ENCODE results near the gene HADHB. TPM values are rescaled to one million over a fixed set of nuclear protein-coding genes. Genes with fewer than 3 reads are reported as not detected.
"Not testable (repeated sequence)": the region's sequence is repeated elsewhere in the genome, so short reads cannot be mapped to it uniquely, and the experiment has no call there.

HADHB gene
- total and polyA plus RNA-seq, 7 donors, result 447 to 1,153 (median 616) TPM

- no peaks in the 10 kb centered on the region for H3K36me3 ChIP-seq (ENCODE audit: insufficient read depth in 1 of 2, low read depth in 1 of 2)
- TF ChIP-seq, protein P1, sequence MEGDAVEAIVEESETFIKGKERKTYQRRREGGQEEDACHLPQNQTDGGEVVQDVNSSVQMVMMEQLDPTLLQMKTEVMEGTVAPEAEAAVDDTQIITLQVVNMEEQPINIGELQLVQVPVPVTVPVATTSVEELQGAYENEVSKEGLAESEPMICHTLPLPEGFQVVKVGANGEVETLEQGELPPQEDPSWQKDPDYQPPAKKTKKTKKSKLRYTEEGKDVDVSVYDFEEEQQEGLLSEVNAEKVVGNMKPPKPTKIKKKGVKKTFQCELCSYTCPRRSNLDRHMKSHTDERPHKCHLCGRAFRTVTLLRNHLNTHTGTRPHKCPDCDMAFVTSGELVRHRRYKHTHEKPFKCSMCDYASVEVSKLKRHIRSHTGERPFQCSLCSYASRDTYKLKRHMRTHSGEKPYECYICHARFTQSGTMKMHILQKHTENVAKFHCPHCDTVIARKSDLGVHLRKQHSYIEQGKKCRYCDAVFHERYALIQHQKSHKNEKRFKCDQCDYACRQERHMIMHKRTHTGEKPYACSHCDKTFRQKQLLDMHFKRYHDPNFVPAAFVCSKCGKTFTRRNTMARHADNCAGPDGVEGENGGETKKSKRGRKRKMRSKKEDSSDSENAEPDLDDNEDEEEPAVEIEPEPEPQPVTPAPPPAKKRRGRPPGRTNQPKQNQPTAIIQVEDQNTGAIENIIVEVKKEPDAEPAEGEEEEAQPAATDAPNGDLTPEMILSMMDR (IDR thresholded peaks at IDR 0.05), result no peak
- peak overlapping the region; percentile 96 for H3K27ac ChIP-seq
- peaks cover 67% of the 10 kb centered on the region for H3K4me1 ChIP-seq
- peak overlapping the region; percentile 79 for H3K4me3 ChIP-seq
- ATAC-seq (no peak), DNase-seq (no peak)
- H3K27me3 ChIP-seq (ENCODE audit: insufficient read depth in 3 of 3, low read length in 2 of 3), result no peaks in the 10 kb centered on the region
- no peaks in the 10 kb centered on the region for H3K9me3 ChIP-seq
- WGBS, 3 donors, result 8 to 12% (median 8%) methylated on average over 3 of the region's 3 CpGs
- intact Hi-C loops (cut with DNase I), result no loop called here
Observed at GRCh38 chr2:26245810-26246209, 1.1 kb downstream of the HADHB start.

DNA sequence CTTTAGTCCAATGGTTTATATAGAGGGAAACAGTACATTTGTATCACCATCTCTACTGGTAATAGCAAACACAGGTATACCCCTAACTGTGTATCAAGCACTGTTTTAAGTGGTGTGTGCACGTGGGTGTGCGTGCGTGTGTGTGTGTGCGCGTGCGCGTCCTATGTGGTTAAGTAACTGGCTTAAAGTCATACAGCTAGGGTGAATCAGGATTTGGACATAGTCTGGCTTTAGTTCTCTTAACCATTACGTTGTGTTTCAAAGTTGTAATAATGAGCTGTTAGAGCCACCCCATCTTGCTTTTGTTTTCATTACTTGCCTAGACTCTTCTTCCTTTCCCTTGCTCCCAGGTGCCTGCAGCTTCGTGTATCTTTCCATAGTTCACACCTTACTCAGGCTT lies 2.1 kb downstream of the HADHB start:
- ATAC-seq (peak; percentile 48 to 63 (median 55)), DNase-seq (peak; percentile 57 to 82)
- Histone ChIP-seq H3K4me1 (peaks cover 69% of the 10 kb centered on the region), H3K4me3 (peak overlapping the region; percentile 79), H3K36me3 (ENCODE audit: insufficient read depth in 1 of 2, low read depth in 1 of 2) (no peaks in the 10 kb centered on the region), H3K27me3 (ENCODE audit: insufficient read depth in 3 of 3, low read length in 2 of 3) (no peaks in the 10 kb centered on the region), H3K9me3 (no peaks in the 10 kb centered on the region), H3K27ac (peak overlapping the region; percentile 96)
- WGBS, 3 donors, result 48 to 66% (median 55%) methylated on average over 9 of the region's 9 CpGs
- intact Hi-C loops (cut with DNase I), result no loop called here
- TF ChIP-seq, protein P1 (IDR thresholded peaks at IDR 0.05), result no peak

DNA sequence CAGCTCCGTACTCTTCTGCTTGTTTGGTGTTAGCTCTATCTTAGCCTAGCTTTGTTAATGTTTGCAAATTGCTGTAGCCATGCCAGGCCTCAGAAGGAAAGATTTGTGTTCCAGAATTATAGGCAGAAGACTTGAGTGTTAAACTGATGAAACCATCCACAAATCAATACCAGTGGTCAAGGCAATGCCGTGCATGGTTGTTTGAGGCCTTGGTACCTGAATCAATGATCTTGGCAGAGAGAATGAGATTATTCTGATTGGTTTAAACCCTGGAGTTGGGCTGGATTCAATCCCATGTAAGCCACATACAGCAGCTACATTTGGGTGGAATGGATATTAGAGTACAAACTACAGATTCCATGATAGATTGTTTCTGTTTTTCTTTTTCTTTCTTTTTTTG lies 4.9 kb downstream of the HADHB start:
- Histone ChIP-seq H3K27ac (peak overlapping the region; percentile 80), H3K4me3 (no peak overlapping the region), H3K36me3 (ENCODE audit: insufficient read depth in 1 of 2, low read depth in 1 of 2) (peaks cover 0 to 5% of the 10 kb centered on the region in 2 donors), H3K9me3 (no peaks in the 10 kb centered on the region), H3K4me1 (peaks cover 71% of the 10 kb centered on the region), H3K27me3 (ENCODE audit: insufficient read depth in 3 of 3, low read length in 2 of 3) (no peaks in the 10 kb centered on the region)
- DNase-seq (no peak), ATAC-seq (no peak)
- intact Hi-C loops (cut with DNase I), result no loop called here
- TF ChIP-seq, protein P1 (IDR thresholded peaks at IDR 0.05), result no peak
- 55 to 70% (median 60%) methylated on average over 2 of the region's 2 CpGs for WGBS, 3 donors

GRCh38 chr2:26251893-26252292 lies 7.2 kb downstream of the HADHB start:
- WGBS, 3 donors, result 19 to 35% (median 22%) methylated on average over 3 of the region's 3 CpGs
- Histone ChIP-seq H3K36me3 (ENCODE audit: insufficient read depth in 1 of 2, low read depth in 1 of 2) (peaks cover 0 to 24% of the 10 kb centered on the region in 2 donors), H3K4me3 (no peak overlapping the region), H3K27me3 (ENCODE audit: insufficient read depth in 3 of 3, low read length in 2 of 3) (no peaks in the 10 kb centered on the region), H3K27ac (peak overlapping the region; percentile 80), H3K4me1 (peaks cover 75% of the 10 kb centered on the region), H3K9me3 (no peaks in the 10 kb centered on the region)
- intact Hi-C loops (cut with DNase I), result no loop called here
- TF ChIP-seq, protein P1 (IDR thresholded peaks at IDR 0.05), result no peak
- DNase-seq, result peak; percentile 62 to 79
- ATAC-seq, result peak; percentile 93 to 98 (median 96)

- no peak overlapping the region for H3K4me3 ChIP-seq
- DNase-seq (no peak), ATAC-seq (peak in 2 of 4 donors; percentile 29 to 36)
- no peaks in the 10 kb centered on the region for H3K27me3 ChIP-seq (ENCODE audit: insufficient read depth in 3 of 3, low read length in 2 of 3)
- peaks cover 43% of the 10 kb centered on the region for H3K4me1 ChIP-seq
- no peak overlapping the region for H3K27ac ChIP-seq
- intact Hi-C loops (cut with DNase I), result no loop called here
- no peaks in the 10 kb centered on the region for H3K9me3 ChIP-seq
- WGBS, 3 donors, result 31 to 45% (median 39%) methylated on average over 3 of the region's 3 CpGs
- TF ChIP-seq, protein P1 (IDR thresholded peaks at IDR 0.05), result no peak
- peaks cover 0 to 54% of the 10 kb centered on the region in 2 donors for H3K36me3 ChIP-seq (ENCODE audit: insufficient read depth in 1 of 2, low read depth in 1 of 2)
Observed at GRCh38 chr2:26255759-26256384, 11.1 kb downstream of the HADHB start.

GRCh38 chr2:26258836-26259235 lies 14.1 kb downstream of the HADHB start:
- DNase-seq; H3K4me3 ChIP-seq; H3K27ac ChIP-seq; intact Hi-C loops (cut with DNase I); H3K27me3 ChIP-seq (ENCODE audit: insufficient read depth in 3 of 3, low read length in 2 of 3); H3K9me3 ChIP-seq: not testable (repeated sequence)
- Histone ChIP-seq H3K4me1 (peaks cover 20% of the 10 kb centered on the region), H3K36me3 (ENCODE audit: insufficient read depth in 1 of 2, low read depth in 1 of 2) (peaks cover 0 to 82% of the 10 kb centered on the region in 2 donors)
- ATAC-seq, result peak in 3 of 4 donors; percentile 56 to 76 (median 74)
- WGBS, 3 donors, result 68 to 77% (median 73%) methylated on average over 8 of the region's 8 CpGs

All from psoas muscle (tissue), 8 donors.